ENCODE measurements around the gene FAM131B. TPM values are rescaled to one million over a fixed set of nuclear protein-coding genes. Genes with fewer than 3 reads are reported as not detected.

The FAM131B gene
- total RNA-seq, 1 donor from 2014 or later = 17.0 TPM

DNA sequence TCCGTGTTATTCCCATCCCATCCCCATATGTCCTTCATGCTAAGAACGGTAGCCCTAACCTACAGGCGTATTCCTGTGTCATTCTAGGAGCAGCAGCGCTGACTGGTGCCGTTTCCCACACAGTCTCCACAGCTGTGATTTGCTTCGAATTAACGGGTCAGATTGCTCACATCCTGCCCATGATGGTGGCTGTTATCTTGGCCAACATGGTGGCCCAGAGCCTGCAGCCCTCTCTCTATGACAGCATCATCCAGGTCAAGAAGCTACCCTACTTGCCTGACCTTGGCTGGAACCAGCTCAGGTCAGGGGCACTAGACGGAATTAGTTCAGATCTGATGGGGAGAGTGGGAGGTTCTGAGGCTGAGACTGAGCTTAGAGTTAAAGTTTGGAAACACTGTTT, 20.7 kb downstream of the FAM131B start:
- Mint-ChIP-seq H3K9me3 (ENCODE audit: unreplicated experiment) (no peaks in the 10 kb centered on the region), H3K27ac (ENCODE audit: unreplicated experiment) (no peak overlapping the region), H3K4me3 (ENCODE audit: unreplicated experiment) (no peak overlapping the region), H3K27me3 (ENCODE audit: unreplicated experiment) (peaks cover 53% of the 10 kb centered on the region), H3K4me1 (ENCODE audit: unreplicated experiment) (peaks cover 7% of the 10 kb centered on the region), H3K36me3 (ENCODE audit: unreplicated experiment) (no peaks in the 10 kb centered on the region)
- TF ChIP-seq, protein P1, sequence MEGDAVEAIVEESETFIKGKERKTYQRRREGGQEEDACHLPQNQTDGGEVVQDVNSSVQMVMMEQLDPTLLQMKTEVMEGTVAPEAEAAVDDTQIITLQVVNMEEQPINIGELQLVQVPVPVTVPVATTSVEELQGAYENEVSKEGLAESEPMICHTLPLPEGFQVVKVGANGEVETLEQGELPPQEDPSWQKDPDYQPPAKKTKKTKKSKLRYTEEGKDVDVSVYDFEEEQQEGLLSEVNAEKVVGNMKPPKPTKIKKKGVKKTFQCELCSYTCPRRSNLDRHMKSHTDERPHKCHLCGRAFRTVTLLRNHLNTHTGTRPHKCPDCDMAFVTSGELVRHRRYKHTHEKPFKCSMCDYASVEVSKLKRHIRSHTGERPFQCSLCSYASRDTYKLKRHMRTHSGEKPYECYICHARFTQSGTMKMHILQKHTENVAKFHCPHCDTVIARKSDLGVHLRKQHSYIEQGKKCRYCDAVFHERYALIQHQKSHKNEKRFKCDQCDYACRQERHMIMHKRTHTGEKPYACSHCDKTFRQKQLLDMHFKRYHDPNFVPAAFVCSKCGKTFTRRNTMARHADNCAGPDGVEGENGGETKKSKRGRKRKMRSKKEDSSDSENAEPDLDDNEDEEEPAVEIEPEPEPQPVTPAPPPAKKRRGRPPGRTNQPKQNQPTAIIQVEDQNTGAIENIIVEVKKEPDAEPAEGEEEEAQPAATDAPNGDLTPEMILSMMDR (IDR thresholded peaks at IDR 0.05) = no peak
- DNase-seq (ENCODE audit: extremely low spot score, unreplicated experiment) = no peak

DNA sequence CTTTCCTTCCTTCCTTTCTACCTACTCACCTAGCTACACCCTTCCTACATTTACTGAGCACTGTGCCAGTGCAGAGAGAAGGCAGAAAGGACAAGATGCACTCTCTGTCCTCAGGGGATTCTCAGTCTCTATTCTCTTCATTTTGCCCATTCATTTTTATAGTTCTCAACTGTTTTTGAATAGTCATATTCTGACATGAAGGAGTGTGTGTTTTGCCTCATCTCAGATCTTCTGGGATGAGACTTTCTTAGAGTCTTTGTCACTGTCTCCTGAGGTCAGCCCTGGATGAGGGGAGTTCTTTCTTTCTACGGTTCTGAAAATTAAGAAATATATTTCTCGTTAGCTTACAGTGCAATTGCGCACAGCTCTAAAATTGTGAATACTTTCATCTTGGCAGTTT, 25.3 kb downstream of the FAM131B start:
- H3K4me3 Mint-ChIP-seq (ENCODE audit: unreplicated experiment) = no peak overlapping the region
- DNase-seq (ENCODE audit: extremely low spot score, unreplicated experiment) = no peak
- TF ChIP-seq, protein P1 (IDR thresholded peaks at IDR 0.05) = no peak
- peaks cover 48% of the 10 kb centered on the region for H3K27me3 Mint-ChIP-seq (ENCODE audit: unreplicated experiment)
- no peaks in the 10 kb centered on the region for H3K4me1 Mint-ChIP-seq (ENCODE audit: unreplicated experiment)
- no peaks in the 10 kb centered on the region for H3K9me3 Mint-ChIP-seq (ENCODE audit: unreplicated experiment)
- H3K27ac Mint-ChIP-seq (ENCODE audit: unreplicated experiment) = no peak overlapping the region
- no peaks in the 10 kb centered on the region for H3K36me3 Mint-ChIP-seq (ENCODE audit: unreplicated experiment)

DNA sequence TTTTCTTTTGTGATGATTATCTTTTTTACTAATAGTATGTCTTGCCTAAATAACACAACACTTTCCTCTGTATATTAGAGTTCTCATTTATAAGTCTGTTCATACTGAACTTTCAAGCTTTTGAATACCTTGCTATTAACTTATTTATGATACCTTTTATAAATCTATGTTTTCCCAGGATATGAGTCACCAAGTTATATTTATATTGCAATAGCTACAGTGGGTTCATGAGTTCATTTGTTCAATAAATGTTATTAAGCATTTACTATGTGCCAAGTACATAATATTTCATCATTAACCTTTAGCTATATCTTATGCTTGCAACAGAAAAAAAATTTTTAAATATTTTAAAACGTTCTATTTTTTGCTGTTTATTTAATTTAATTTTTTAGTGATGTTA, 28.3 kb downstream of the FAM131B start:
- Mint-ChIP-seq H3K4me3 (ENCODE audit: unreplicated experiment) (no peak overlapping the region), H3K4me1 (ENCODE audit: unreplicated experiment) (peaks cover 10% of the 10 kb centered on the region), H3K27ac (ENCODE audit: unreplicated experiment) (no peak overlapping the region), H3K9me3 (ENCODE audit: unreplicated experiment) (no peaks in the 10 kb centered on the region), H3K36me3 (ENCODE audit: unreplicated experiment) (no peaks in the 10 kb centered on the region), H3K27me3 (ENCODE audit: unreplicated experiment) (peaks cover 36% of the 10 kb centered on the region)
- no peak for DNase-seq (ENCODE audit: extremely low spot score, unreplicated experiment)
- TF ChIP-seq, protein P1 (IDR thresholded peaks at IDR 0.05) = no peak

DNA sequence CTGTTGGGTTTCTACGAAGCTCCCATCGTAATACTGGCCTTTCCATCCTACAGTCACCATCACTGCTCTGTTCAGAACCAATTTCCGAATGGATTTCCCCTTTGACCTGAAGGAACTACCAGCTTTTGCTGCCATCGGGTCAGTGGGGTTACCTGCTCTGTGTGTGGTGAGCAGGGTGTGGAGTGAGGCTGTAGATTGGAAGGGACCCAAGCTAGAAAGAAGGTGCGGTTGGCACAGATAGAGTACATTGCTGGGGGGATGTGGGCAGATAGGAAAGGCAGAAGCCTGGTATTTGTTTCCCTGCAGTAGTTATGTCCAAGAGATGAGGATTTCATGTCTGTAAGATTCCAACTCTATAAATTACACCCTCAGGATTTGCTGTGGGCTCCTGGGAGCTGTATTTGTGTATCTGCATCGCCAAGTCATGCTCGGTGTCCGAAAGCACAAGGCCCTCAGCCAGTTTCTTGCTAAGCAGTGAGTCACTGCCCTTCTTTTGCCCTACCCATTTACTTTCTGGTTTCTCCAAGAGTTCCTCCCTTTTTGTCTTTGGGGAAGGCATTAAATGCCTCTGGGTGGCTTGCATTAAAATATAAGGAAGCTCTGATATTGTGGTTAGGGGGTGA, 31.2 kb downstream of the FAM131B start:
- no peak for DNase-seq (ENCODE audit: extremely low spot score, unreplicated experiment)
- Mint-ChIP-seq H3K27ac (ENCODE audit: unreplicated experiment) (peak overlapping the region; percentile 65), H3K4me3 (ENCODE audit: unreplicated experiment) (no peak overlapping the region), H3K27me3 (ENCODE audit: unreplicated experiment) (peaks cover 14% of the 10 kb centered on the region), H3K4me1 (ENCODE audit: unreplicated experiment) (peaks cover 10% of the 10 kb centered on the region), H3K9me3 (ENCODE audit: unreplicated experiment) (no peaks in the 10 kb centered on the region), H3K36me3 (ENCODE audit: unreplicated experiment) (no peaks in the 10 kb centered on the region)
- TF ChIP-seq, protein P1 (IDR thresholded peaks at IDR 0.05) = no peak

DNA sequence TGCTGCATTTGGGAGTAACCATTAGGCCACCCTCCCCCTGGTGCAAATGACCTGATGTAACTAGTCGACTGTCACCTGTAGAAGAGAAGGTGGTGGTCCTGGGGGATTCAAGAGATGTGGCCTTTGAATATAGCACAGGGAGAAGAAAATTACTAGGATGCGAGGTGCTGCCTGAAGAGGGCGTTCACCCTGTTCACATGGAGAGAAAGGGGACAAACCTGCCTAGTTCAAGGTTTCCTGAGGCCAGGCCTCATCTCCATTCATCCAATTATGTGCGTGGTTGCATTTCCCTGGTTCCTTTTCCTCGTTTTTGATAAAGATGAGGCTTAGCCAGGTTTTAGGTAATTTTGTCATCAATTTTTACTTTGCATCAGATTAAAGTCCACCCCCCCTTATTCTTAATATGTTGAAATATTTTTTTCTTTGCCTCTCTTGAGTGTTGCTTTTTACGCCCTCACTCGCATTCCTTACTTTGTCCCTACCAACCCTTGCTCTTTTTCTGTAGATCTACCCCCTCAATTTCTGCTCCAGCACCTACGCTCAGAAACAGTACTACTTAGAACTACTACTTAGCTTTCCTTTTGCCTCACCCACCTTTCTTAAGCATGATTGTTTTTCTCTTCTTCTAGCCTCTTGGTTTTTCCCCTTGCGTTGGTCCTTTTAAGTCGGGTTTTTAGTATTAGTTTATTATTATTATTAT, 32.9 kb downstream of the FAM131B start:
- H3K27ac Mint-ChIP-seq (ENCODE audit: unreplicated experiment) = no peak overlapping the region
- H3K4me1 Mint-ChIP-seq (ENCODE audit: unreplicated experiment) = peaks cover 13% of the 10 kb centered on the region
- no peaks in the 10 kb centered on the region for H3K9me3 Mint-ChIP-seq (ENCODE audit: unreplicated experiment)
- H3K4me3 Mint-ChIP-seq (ENCODE audit: unreplicated experiment) = no peak overlapping the region
- DNase-seq (ENCODE audit: extremely low spot score, unreplicated experiment) = no peak
- peaks cover under 1% of the 10 kb centered on the region for H3K27me3 Mint-ChIP-seq (ENCODE audit: unreplicated experiment)
- H3K36me3 Mint-ChIP-seq (ENCODE audit: unreplicated experiment) = no peaks in the 10 kb centered on the region
- TF ChIP-seq, protein P1 (IDR thresholded peaks at IDR 0.05) = no peak

Measured in osteocyte (in vitro differentiated cells).